Smooth muscle cell (in vitro differentiated cells): ENCODE data around the gene FAM180A. TPM values are rescaled to one million over a fixed set of nuclear protein-coding genes. Genes with fewer than 3 reads are reported as not detected.
A peak's percentile ranks its signal among the peaks of the same experiment; 100 is the strongest.

ENCODE experiments used
- DNase-seq: peaks from one replicate; lab custom pipeline; 2025; ENCODE audit not compliant: unreplicated experiment; lab: John Stamatoyannopoulos, UW
- H2AFZ ChIP-seq: fragments of 200-600 bp; sonication (generic); 2 replicates; pipeline ENCODE4 v1.6.0; 2016; ENCODE audit warnings: antibody characterized with exemption, low read depth, mild to moderate bottlenecking
- H3F3A ChIP-seq: fragments of 200-600 bp; sonication (generic); 2 replicates; pipeline ENCODE4 v1.6.0; 2017; ENCODE audit warnings: antibody characterized with exemption, low read depth
- H3K27ac ChIP-seq: fragments of 200-600 bp; sonication (generic); 2 replicates; pipeline ENCODE4 v1.5.1; 2016; ENCODE audit warnings: low read depth, mild to moderate bottlenecking
- H3K27me3 ChIP-seq: fragments of 200-600 bp; sonication (generic); 2 replicates; pipeline ENCODE4 v1.6.1; 2016; ENCODE audit warnings: low read depth, mild to moderate bottlenecking
- H3K36me3 ChIP-seq: fragments of 200-600 bp; sonication (generic); 2 replicates; pipeline ENCODE4 v1.5.1; 2016; ENCODE audit warnings: low read depth
- H3K4me1 ChIP-seq: fragments of 200-600 bp; sonication (generic); 2 replicates; pipeline ENCODE4 v1.5.1; 2016; ENCODE audit warnings: low read depth
- H3K4me2 ChIP-seq: fragments of 200-600 bp; sonication (generic); 2 replicates; pipeline ENCODE4 v1.6.0; 2016; ENCODE audit warnings: mild to moderate bottlenecking
- H3K4me3 ChIP-seq: fragments of 200-600 bp; sonication (generic); 2 replicates; pipeline ENCODE4 v1.5.1; 2016; ENCODE audit warnings: mild to moderate bottlenecking
- H3K79me2 ChIP-seq: fragments of 200-600 bp; sonication (generic); 2 replicates; pipeline ENCODE4 v1.6.0; 2016; ENCODE audit warnings: low read depth, mild to moderate bottlenecking
- H3K9ac ChIP-seq: fragments of 200-600 bp; sonication (generic); 2 replicates; pipeline ENCODE4 v1.6.0; 2016; ENCODE audit warnings: low read depth
- H3K9me3 ChIP-seq: fragments of 200-600 bp; sonication (generic); replicated peaks from 2 replicates; pipeline ENCODE4 v1.5.1; 2016; ENCODE audit warnings: low read depth
- H4K20me1 ChIP-seq: fragments of 200-600 bp; sonication (generic); 2 replicates; pipeline ENCODE4 v1.6.0; 2016; ENCODE audit warnings: low read depth
- CTCF ChIP-seq: fragments of 200-600 bp; sonication (generic); IDR thresholded peaks from 2 replicates; pipeline ENCODE4 v1.5.1; 2017; ENCODE audit warnings: borderline replicate concordance, mild to moderate bottlenecking, antibody characterized with exemption; ENCODE audit not compliant: insufficient read depth, poor library complexity, severe bottlenecking
- WGBS: methylation state at CpG from one replicate; pipeline ENCODE4 v1.1.7; 2016; ENCODE audit warnings: low lambda C conversion rate; 5-methylcytosine and 5-hydroxymethylcytosine counted together
- polyA plus RNA-seq: library from polyadenylated mRNA; unstranded; fragments of >200 nt; fragmentation: Nextera tagmentation; extraction: Ambion mirVana; gene quantifications from 2 replicates; pipeline ENCODE4 v1.2.1, GENCODE V29; 2016
- total RNA-seq: library from RNA; depleted of rRNA; stranded (reverse); fragments of >200 nt; gene quantifications from 2 replicates; pipeline ENCODE4 v1.2.3, GENCODE V29; 2014

FAM180A gene
- total and polyA plus RNA-seq, 2 experiments from 2014 or later: 0.14 TPM; not detected in 1

- Histone ChIP-seq H3K4me3 (no peak overlapping the region), H3K79me2 (no peaks in the 10 kb centered on the region), H2AFZ (no peak overlapping the region), H4K20me1 (no peaks in the 10 kb centered on the region), H3K4me2 (peak overlapping the region; percentile 5), H3K27me3 (no peaks in the 10 kb centered on the region), H3K9ac (peak overlapping the region; percentile 46), H3K4me1 (peaks cover 4% of the 10 kb centered on the region), H3F3A (peaks cover 6% of the 10 kb centered on the region), H3K27ac (peak overlapping the region; percentile 91), H3K36me3 (no peaks in the 10 kb centered on the region), H3K9me3 (no peaks in the 10 kb centered on the region)
- no peak for DNase-seq
- 42% methylated on average over 3 of the region's 3 CpGs for WGBS
- TF ChIP-seq CTCF: no peak
These were observed 56.6 kb downstream of the FAM180A start for GRCh38 chr7:135692055-135692454.

DNA sequence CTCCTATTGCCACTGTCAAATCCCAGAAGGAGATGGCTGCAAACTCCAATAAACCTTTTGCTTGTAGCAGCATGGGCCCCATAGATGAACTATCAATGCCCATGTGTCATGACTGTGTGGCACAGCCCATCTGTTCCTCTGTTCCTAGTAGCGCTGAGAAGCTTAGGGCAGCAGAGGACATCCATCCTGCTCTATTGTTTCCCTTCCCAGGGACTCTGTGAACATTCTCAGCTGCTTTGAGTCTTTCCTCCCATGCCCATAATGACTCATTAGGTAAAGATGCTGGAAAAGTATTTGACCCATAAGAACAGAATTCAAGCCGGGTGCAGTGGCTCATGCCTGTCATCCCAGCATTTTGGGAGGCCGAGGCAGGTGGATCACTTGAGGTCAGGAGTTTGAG is 58.0 kb downstream of the FAM180A start:
- no peak for TF ChIP-seq CTCF
- no peak for DNase-seq
- WGBS: 51% methylated on average over 3 of the region's 3 CpGs
- H4K20me1 ChIP-seq: no peaks in the 10 kb centered on the region
- H3K4me3 ChIP-seq: no peak overlapping the region
- H3K27ac ChIP-seq: peak overlapping the region; percentile 91
- H3F3A ChIP-seq: peaks cover 6% of the 10 kb centered on the region
- no peak overlapping the region for H2AFZ ChIP-seq
- no peaks in the 10 kb centered on the region for H3K79me2 ChIP-seq
- H3K4me1 ChIP-seq: peaks cover 4% of the 10 kb centered on the region
- no peaks in the 10 kb centered on the region for H3K9me3 ChIP-seq
- peak overlapping the region; percentile 22 for H3K4me2 ChIP-seq
- H3K27me3 ChIP-seq: no peaks in the 10 kb centered on the region
- H3K36me3 ChIP-seq: no peaks in the 10 kb centered on the region
- H3K9ac ChIP-seq: no peak overlapping the region

DNA sequence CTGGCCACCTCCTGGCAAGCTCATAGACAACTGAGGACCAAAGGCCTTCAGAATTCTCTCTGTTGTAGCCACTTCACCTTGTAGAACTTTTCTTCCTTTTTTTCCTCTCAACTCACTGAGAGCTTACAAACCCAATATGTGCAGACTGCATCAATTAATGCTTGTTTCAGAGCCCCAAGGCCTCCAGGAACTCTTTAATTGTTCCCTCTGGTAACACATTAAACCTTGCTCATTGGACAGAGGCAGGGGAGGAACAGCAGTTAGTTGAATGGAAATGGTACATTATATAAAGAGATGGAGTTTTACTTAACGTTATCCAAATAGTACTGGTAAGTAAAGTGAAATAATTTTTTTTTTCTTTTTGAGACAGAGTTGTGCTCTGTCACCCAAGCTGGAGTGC is 61.1 kb downstream of the FAM180A start:
- no peak for DNase-seq
- Histone ChIP-seq H3K27me3 (no peaks in the 10 kb centered on the region), H3K4me3 (no peak overlapping the region), H3K4me2 (no peak overlapping the region), H4K20me1 (no peaks in the 10 kb centered on the region), H3K36me3 (no peaks in the 10 kb centered on the region), H3K27ac (no peak overlapping the region), H3K9ac (no peak overlapping the region), H3K4me1 (peaks cover 20% of the 10 kb centered on the region), H3F3A (peaks cover 17% of the 10 kb centered on the region), H3K79me2 (no peaks in the 10 kb centered on the region), H2AFZ (no peak overlapping the region), H3K9me3 (no peaks in the 10 kb centered on the region)
- TF ChIP-seq CTCF: no peak
- 29% methylated on average over 1 of the region's 1 CpG for WGBS

DNA sequence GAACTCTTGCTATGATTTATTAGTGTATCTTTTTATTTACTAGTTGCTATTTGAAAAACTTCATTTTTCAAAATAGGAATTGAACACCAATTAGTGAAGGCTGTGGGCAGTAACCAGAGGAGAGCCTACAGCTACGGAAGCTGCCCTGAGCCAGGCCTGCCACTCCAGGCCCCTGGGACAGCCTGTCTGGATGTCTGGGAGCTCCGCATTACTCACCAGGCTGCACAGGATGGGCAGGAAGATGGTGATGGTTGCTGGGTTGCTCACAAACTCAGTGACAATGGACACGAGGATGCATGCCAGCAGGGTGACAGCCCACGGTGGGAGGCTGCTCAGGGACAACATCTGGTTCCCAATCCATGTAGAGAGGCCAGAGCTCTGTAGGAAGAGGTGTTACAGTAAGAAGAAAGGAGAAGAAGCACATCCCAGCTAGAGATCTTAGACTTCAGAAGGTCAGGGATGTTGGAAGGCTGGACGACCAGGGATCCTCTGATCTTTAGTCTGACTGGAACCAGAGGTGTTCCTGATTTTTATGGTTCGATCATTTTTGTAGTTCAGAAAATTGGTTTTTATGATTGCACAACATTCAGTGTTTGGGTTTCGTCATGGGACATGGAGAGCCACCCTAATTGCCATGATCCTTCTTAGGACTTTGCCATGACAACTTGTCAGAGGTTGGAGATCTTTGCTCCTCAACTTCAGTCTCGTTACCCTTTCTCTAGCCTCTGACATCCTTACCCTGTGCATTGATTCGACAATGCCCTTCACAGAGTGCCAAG is 63.1 kb downstream of the FAM180A start:
- Histone ChIP-seq H3K9ac (peak overlapping the region; percentile 68), H3F3A (peaks cover 10% of the 10 kb centered on the region), H3K4me1 (peaks cover 15% of the 10 kb centered on the region), H3K4me3 (no peak overlapping the region), H3K27ac (peak overlapping the region; percentile 90), H3K9me3 (no peaks in the 10 kb centered on the region), H2AFZ (no peak overlapping the region), H3K79me2 (peaks cover 3% of the 10 kb centered on the region), H4K20me1 (no peaks in the 10 kb centered on the region), H3K4me2 (peak overlapping the region; percentile 64), H3K27me3 (no peaks in the 10 kb centered on the region), H3K36me3 (no peaks in the 10 kb centered on the region)
- WGBS: 54% methylated on average over 9 of the region's 9 CpGs
- no peak for DNase-seq
- no peak for TF ChIP-seq CTCF
